GM19239 (cell line): Measurements from ENCODE around the gene PPARGC1A.

ENCODE experiments used
- DNase-seq: peaks from one replicate; pipeline ENCODE4 v3.0.0; 2011; ENCODE audit warnings: low spot score; ENCODE audit not compliant: insufficient read length
- FAIRE-seq: peaks from 2 replicates; lab custom pipeline; 2011; peaks lifted over from hg19 to GRCh38; lab: Jason Lieb, UNC

PPARGC1A gene

DNA sequence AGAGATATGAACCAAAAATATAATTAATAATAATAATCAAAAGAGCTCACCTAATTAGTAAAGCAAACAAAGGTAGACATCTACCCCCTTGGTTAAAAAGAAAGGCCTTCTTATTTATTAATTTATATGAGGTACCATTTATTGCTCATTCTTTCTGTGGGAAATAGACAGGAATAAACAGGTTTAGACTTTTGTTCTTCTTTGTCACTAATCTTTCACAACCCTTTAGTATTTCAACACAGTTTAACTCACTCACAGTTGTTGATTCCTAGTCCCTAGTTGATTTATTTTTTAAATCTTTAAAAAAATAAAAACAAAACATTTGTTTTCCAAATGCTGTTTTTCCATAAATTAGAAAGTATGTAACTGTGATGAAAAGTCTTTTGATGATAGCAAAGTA lies 5.6 kb downstream of the PPARGC1A start:
- FAIRE-seq, result no peak
- DNase-seq, result no peak

DNA sequence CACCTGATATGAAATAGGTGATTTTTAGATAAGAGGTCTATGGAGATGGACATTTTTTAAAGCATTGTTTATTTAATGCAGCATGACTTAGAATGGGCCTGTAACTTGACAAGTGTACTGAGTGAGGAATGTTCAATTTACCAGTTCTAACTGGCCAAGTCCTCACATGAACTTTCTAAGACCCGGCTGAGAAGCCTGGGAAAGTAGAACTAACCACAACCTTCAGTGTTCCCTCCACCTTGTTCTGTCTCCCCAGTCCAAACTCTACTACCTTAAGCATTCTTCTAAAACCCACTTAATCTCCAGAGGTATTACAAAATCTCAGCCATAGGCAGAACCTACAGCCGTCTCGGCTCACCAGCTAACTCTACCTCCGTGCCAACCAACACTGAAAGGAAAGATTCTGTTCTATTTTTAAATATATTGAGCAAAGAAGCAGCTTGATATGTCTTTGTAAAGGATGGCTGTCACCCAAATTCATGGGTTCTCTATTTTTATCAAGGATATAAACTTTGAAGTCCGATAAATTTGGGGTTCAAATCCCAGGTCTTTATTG lies 6.8 kb downstream of the PPARGC1A start:
- FAIRE-seq (no peak), DNase-seq (no peak)

DNA sequence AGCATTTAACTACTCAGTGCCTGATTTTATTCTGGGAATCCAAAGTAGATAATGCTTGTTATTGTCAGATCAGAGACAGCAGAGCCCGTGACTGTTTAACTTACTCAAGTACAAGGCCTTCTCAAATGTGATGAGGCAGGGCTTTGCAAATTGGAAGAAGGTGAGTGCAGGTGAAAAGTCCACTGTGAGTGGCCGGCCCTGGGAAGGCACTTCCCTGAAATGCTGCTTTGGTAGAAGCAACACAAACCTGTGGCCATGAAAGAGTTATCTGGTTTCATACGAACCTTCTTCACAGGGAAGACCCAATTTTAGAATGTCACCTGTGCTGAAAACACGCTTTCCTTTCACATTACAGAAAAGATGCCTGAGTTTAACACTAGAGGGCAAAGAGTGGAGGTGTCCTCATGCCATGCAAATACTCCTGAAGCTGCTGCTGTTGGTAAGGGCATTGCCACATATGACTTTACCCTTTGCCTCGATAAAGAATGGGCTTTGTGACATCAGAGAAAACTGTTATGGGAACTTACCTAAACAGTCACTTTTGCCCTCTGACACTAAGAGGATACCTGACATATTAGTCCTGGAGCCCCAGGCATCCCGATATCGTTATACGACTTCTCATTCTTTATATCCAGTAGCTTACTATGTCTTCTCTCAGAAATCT lies 8.0 kb downstream of the PPARGC1A start:
- DNase-seq, result no peak
- FAIRE-seq, result no peak

DNA sequence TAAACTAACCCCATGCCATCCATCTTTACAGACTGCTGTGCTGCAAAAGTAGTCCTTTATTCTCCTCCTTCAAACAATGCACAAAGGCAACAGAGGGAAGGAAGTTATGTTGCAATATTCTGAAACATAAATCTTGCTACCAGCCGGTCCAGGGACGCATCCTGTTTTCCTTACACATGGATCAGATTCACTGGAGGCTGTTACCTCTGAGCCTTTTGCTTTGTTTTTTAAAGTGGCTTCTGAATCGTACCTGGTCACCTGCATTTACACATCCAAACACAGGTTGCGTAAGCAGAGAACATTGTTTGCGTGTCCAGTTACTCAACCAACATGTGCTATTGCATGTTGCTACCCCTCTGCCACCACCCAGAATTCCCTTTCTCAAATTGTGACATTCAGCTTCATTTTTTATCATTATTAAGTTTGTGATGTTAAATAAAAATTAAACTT lies 8.8 kb downstream of the PPARGC1A start:
- no peak for DNase-seq
- FAIRE-seq, result no peak

GRCh38 chr4:23878912-23879732 lies 10.7 kb downstream of the PPARGC1A start:
- FAIRE-seq (no peak), DNase-seq (no peak)

DNA sequence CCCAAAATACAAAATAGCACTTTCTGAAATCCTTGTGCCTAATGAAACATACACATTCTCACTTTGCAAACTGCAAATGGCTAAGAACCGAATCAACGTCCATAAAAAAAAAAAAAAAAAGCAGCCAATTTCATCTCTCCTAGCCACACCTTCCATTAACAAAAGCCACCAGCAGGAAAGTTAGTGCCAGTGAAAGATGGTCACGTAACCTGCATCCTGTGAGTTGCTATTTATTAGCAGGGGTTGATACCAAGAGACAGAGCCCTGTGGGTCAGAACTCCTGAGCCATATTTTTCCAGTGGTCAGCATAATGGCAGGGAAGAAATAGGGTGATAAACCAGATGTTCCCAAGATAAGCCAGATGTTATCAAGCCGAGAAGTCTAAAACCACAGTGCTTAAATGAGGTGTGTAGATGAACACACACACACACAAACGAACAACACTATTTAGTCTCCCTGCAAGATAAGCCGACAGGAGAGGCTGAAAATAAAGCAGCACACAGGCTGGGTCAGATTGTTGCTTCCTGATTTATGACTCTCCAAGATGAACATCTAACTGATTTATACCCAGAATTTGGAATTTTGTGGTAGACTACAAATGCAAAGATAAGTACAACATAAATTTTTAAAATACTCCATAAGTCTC lies 11.5 kb downstream of the PPARGC1A start:
- no peak for FAIRE-seq
- DNase-seq, result no peak

GRCh38 chr4:23877758-23878229 lies 12.1 kb downstream of the PPARGC1A start:
- DNase-seq (no peak), FAIRE-seq (no peak)

DNA sequence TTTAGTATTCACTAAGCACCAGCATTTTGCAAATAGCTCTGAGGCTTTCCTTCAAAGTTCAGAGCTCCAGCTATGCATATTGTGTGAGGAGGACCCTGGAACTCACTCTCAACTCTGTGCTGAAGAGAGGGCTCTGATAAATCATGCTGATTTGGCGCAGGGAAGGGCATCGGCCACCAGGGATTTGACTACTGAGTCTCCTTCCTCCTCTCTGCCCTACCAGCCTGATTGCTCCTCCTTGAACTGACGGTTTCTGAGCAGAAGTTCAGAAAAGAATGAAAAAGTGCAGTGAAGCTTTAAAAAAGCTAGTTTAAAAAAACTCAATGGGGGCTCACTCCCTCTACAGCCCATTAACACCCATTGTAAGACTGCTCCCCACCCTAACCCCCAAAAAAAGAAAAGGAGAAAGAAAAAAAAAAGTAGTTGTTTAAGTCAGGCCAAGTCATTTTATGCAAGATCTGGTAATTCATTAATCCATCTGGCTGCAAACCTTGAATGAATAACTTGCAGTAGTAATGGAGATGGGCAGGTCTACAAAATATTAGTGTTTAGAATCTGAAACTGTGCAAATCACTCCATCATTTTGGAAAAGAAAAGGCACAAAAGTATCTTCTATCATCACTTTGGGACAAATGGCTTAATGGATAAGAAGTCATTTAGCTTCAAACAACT lies 13.3 kb downstream of the PPARGC1A start:
- FAIRE-seq, result no peak
- DNase-seq, result no peak

- no peak for FAIRE-seq
- no peak for DNase-seq
Observed at GRCh38 chr4:23875317-23875716, 14.5 kb downstream of the PPARGC1A start.

GRCh38 chr4:23874536-23874901 lies 15.3 kb downstream of the PPARGC1A start:
- FAIRE-seq, result no peak

GRCh38 chr4:23873717-23874535 lies 15.9 kb downstream of the PPARGC1A start:
- DNase-seq (no peak), FAIRE-seq (no peak)

More at GRCh38 chr4:23874536-23874901, 15.3 kb downstream of the PPARGC1A start:
- DNase-seq, result no peak

GRCh38 chr4:23871426-23871825 lies 18.4 kb downstream of the PPARGC1A start:
- FAIRE-seq, result no peak
- no peak for DNase-seq

DNA sequence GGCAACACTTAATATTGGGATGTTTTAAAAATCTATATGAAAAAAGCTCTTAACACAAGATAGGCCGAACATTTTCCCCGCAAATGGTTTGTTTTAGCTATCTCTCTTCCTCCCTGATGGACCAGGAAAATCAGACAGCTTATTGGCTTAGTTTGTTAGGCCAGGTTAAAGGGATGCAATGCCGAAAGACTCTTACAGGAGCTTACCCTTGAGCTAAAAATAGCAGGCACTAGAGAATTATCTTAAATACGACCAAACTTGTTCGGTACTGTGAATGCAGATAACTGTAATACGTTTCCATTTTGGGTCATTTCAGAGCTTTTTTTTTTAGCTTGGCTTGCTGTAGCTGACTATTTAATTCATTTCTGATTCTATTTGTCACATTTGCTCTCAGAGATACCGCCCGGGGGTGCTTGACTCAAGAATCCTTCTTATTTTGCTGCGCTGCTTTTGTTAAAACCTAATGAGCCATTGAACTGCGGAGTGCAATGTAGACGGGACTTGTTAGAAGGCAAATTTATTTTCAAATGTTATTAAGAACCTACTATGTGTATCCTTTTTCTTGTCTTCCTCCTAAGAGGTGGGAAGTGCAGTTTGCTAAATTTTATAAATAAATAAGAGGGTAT lies 23.3 kb downstream of the PPARGC1A start:
- DNase-seq, result no peak
- FAIRE-seq, result no peak

GRCh38 chr4:23861897-23862296 lies 27.9 kb downstream of the PPARGC1A start:
- FAIRE-seq (no peak), DNase-seq (no peak)

DNA sequence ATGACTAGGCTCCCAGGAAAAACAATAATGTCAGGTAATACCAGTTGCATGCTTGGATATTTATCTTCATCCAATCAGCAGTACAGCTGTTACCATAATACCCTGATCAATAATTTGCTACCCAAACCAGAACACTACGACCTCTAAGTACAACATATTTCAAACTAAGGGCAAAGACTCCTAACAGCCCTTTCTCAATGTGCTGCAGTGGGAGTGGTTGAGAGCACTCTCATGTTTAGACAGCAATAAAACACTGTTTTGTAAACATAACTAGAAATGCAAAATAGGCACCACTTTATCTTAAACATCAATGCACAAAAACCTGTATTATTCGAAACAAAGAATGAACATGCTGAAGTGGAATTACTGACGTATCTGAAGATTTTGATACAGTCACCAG lies 28.9 kb downstream of the PPARGC1A start:
- DNase-seq, result no peak
- no peak for FAIRE-seq

- no peak for DNase-seq
- no peak for FAIRE-seq
Observed at GRCh38 chr4:23857367-23857959, 32.4 kb downstream of the PPARGC1A start.

- DNase-seq (no peak), FAIRE-seq (no peak)
Observed at GRCh38 chr4:23856630-23857029, 33.2 kb downstream of the PPARGC1A start.

- FAIRE-seq (no peak), DNase-seq (no peak)
Observed at GRCh38 chr4:23855912-23856605, 33.8 kb downstream of the PPARGC1A start.
